Stimulated activated CD4-positive, alpha-beta T cell treated with anti-CD3 and anti-CD28 coated beads, Interleukin-4, amount 100 ng/mL, for 24 hours (primary cell): ENCODE data around the gene LMX1B.

Source experiments
- DNase-seq: peaks from one replicate; pipeline ENCODE4 v3.0.0-alpha.2; 2020

LMX1B gene

DNA sequence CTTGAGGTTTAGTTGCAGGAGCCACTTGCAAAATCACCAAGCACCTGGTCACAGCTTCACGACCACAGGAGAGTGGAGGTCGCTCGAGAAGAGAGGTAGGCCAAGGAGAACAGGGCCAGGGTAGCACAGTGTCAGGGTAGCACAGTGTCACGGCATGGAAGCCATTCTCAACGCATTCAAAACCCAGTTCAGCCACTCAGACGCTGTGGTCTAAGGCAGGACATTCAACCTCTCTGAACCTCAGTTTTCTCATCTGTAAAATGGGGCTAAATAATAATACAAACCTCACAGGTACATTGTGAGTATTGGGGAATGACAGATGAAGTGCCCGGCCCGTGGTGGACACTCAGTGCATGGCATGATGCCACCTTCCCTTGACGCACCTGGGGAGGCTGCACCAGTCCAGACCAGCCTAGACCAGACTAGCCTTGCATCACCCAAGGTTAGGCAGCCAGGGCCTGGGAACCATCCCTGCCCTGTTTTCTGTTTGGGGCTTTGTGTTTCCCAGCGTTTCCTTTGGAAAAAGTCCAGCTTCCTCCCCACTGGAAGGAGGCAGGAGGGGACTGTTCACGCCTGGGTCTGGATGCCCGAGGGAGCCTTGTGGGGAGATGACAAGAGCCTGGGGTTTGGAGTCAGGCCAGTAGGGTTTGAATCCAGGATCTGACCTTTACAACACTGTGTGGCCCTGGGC lies 7.8 kb upstream of the LMX1B start:
- DNase-seq = no peak

DNA sequence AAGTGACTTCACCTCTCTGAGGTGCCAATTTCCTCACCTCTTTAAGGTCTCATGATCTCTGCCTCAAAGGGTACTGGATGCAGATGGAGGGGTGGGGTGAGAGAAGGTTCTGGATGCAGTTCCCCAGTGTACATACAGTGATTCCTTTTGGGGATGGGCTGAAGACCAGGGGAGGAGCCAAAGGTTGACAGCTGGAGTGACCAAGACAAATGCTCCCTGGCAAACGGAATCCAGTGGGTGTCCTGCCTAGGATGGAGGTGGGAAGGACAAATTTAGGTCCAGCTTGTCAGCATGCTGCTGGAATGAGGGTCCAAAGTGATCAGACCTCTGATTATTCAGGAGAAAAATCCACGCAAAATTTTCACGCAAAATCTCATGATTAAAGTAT lies 7.3 kb upstream of the LMX1B start:
- no peak for DNase-seq

DNA sequence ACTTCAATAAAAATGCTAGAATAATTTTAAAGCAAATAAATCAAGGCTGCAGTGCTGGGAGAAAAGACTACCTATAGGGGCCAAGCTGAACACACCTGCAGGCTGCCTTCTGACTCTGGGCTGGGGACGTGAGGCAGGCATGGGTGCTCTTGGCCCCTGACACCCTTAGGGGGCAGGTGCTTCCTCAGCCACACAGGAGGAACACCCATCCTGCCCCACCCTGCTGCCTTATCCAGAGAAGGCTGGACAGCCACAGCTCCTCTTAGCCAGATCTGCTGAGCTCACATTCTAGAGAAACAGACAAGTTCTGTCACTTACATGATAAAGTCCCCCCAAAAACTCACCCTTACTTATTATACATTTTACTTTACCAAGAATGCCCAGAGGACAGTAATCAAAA lies 6.6 kb upstream of the LMX1B start:
- DNase-seq = no peak

DNA sequence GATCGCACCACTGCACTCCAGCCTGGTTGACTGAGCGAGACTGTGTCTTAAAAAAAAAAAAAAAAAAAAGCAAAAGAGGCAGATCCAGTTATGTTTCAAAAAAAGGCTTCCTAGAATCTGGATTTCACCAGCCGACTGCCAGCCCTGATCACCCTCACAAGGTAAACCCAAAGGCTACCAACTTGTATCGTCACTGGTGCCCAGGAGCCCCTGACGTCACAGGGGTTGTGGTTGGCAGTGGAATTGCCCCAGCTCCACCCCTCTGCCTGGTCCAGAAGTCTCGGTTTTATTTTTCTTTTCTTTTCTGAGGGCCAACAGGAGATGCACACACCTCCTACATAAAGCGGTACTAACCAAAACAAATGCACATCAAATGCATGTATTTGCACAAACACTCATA lies 6.0 kb upstream of the LMX1B start:
- DNase-seq = no peak

DNA sequence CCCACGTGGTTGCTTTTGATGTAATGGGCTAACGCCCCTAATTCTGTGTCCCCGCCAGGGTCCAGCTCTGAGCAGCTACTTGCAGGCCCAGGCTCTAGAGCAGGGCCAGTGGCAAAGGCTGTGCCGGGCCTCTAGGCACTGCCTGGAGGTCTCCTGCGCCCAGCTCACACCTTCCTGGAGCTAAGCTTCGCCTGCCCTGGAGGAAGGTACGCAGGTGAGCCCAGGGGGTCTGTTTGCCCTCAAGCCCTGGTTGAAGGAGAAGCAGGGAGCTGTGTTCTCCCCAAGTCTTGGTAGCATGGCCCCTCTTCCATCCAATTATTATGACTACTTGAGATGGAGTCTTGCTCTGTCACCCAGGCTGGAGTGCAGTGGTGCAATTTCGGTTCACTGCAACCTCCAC lies 5.2 kb upstream of the LMX1B start:
- DNase-seq = no peak

DNA sequence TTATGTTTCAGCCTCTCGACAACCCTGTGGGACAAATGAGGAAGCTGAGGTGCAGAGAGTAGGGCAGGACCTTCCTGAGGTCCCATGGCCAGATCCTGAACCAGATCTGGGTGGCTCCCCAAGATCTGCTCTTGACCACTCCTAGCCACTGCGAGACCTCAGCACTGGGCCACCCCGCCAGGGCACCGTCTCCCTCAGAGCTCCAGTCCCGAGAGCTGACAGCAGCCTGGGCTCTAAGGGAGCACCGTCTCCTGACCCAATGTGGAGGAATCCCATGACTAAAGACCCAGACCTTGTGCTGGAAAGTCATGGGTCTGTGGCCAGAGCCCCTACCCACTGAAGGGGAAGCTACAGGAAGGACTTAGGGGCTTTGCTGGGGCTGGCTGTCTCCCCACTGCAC lies 4.5 kb upstream of the LMX1B start:
- DNase-seq = no peak

DNA sequence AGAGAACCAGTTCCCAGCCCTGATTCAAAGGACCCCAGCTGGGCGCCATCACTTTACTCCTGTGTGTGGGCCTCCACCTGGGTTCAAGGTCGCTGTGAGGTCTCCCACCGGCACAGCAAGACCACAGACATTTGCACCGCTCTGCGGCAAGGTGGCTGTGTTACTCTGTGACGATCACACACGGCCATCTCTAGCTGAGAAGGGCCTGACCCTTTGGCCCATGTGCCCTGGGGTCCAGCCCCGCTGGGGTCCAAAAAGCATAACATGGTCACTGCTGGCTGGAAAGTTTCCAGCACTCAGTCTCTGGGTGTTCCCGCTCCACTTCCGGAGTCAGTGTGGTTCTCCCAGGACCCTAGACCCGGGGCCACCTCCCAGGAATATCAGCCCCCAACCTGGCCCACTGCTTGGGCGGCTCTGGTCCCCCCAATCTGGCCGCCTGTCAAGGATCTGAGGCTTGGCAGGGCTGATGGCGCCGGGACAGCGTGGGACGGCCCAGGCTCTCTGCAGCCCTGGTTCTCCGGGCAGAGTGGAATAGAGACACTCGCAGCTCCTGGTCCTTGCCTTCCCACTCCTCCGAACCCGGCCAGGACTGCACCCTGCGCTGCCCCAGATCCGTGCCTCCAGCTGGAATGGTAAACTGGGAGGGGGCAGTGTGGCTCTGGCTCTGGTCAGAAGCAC lies 3.9 kb upstream of the LMX1B start:
- DNase-seq = no peak

DNA sequence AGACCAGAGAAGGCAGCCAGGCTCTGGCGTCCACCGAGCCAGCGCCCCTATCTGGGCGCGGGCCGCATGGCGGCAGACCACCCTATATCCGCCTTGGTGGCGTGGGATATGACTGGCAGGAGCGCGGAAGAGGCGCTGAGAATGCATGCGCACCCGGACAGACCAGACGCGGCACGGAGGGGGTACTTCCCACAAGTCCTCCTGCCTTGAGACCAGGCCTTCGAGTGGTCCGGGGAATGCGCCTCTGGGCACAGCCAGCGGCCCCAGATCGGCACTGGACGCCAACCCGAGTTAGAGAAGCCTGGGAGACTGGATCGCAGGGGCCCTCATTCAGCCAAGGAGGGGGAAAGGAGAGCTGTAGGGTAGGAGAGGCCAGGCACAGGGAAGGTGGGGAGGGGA lies 2.5 kb upstream of the LMX1B start:
- no peak for DNase-seq

DNA sequence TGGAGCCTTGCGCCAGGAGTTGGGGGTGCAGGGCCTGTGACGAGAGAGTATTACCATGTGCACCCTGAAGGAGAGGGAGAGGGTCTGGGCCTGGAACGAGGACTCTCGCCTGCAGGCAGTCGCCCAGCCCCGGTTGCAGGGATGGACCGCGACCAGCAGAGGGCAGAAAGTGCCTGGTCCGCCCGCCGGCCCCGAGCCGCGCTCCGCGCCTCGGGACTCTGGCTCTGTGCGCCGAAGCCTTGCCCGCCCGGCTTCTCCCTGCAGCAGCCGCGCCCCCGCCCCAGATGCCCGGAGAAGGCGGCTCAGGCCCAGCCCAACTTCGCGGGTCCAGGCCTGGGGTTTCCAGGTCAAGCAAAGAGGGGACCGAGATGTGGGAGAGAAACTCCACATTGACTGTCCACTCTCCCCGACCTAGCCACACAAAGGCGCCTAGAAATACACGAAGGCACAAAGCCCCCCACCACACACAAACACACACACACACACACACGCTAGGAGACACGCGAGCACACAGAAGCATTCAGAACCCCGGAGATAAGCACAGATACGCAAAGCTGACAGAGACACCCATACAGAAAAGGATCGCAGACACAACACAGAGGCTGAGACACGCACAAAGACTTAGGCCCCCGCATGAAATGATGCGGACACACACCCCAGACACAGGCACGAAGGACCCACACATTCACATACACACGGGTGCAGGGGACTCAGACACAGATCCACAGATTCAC lies 2.0 kb upstream of the LMX1B start:
- peak; percentile 78 for DNase-seq

DNA sequence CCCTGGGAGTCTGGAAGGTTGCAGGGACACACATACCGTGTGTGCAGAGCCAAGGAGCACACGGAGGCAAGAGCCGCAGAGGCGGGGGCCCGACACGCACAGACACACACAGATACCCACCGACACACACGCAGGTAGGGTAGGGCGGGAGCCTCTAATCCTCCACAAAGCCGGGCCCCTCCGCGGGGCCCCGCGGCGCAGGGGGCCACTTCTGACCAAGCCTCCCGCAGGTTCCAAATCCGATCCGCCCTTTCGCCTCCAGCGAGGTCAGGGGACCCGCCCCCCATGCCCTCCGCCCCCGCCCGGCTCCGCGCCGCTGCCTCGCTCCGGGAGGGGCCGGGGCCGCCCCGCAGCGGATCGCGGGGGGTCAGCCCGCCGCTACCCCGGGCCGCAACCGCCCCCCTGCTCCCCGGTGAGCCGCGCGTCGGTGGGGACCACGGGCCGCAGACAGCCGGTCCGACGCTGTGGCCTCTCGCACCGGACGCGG lies 1.4 kb upstream of the LMX1B start:
- no peak for DNase-seq

DNA sequence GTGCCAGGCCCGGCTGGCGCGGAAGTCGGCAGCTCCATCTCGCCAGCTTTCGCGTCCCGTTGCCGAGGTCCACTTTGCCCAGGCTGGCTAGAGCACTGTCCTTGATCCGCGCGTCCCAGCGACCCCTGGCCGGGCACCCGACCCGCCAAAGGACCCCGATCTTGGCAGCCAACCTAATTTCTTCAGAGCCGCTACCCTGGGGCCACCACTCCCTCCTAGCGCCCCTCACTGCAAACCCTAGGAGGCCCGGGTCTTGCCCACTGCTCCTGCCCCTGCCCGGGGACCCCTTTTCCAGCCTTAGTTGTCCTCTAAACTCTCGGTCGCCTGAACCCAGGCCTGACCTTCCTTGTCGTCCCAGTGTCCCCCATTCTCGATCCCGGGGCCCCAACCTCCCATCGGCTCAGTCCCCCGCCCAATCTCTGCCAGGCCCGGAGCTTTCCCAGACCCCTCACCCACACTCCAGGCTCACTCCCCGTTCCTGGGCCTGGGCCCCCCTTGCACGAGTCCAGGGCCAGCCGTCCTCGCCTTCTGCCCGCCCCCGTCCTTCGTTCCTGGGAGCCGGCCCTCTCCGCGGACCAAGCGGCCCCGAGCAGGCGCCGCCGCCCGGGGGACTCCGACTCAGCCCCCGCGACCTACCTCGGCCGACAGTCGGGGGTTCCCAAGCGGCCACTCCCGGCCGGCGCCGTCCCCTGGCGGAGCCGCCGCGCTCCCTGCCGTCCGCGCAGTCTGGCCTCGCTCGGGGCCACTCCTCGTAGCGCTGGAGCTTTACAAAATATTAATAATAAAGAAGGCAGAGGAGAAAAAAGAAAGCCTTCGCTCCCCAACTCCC lies 701 bp upstream of the LMX1B start:
- DNase-seq = no peak

DNA sequence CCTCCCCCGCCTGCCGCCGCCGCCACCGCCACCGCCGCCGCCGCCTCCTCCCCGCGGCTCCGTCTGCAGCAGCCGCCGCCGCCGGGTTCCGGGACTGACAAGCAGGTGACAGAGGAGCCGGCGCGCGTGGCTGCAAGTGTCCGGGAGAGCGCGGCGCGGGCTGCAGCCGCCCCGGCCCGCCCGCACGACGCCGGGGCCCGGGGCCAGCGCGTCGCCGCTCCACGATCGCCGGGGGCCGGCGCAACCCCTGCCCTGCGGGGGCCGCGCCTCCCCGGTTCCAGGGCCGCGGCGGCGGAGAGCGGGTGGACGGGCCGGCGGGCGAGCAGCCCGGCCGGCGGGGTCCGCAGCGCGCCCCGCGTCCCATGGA lies 343 bp downstream of the LMX1B start:
- DNase-seq = no peak

DNA sequence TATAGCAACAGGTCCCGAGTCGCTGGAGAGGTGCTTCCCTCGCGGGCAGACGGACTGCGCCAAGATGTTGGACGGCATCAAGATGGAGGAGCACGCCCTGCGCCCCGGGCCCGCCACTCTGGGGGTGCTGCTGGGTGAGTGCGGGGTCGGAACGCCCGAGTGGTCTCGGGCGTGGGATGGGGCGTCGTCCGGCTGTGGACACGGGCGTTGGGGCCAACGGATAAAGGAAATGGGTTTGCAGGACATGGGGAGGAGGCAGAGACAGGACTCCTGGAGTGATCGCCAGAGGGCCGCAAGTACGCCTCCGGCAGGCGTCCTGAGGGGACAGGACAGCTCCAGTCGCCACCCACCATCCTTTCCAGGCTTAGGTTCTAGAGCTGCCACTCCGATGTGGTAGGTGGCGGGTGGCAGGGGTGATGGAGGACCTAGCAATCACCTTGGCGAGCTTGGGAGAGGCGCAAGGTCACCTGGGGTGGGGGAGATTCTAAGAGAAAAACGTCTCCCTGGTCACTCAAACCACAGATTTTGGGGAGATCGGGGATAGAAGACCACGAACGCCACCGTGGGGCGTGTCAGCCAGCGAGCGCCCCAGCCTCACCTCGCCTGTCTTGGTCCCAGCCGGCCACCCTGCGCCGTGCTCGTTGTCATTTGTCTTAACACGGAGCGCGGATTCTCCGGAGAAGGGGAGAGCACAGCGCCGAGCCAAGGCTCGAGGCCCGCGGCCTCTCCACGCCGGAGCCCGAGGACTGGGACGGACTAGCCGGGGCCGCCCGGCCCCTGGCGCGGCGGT lies 922 bp downstream of the LMX1B start:
- no peak for DNase-seq

DNA sequence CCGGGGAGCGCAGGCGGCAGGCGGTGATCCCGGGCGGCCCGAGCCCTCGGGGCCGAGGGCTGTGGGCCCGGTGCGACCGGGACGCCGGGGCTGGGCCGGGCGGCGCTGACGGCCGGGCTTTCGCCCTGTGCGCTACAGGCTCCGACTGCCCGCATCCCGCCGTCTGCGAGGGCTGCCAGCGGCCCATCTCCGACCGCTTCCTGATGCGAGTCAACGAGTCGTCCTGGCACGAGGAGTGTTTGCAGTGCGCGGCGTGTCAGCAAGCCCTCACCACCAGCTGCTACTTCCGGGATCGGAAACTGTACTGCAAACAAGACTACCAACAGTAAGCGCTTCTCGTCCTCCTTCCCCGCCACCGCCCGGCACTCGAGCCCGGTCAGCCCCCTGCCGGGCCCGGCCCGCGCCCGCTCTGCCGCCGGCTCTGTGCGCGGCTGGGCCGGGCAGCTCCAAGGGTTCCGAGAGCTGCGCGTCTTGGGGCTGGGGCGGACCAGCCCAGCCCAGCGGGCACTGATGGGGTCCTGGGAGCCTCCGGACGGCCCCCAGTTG lies 1.6 kb downstream of the LMX1B start:
- DNase-seq = peak; percentile 25

DNA sequence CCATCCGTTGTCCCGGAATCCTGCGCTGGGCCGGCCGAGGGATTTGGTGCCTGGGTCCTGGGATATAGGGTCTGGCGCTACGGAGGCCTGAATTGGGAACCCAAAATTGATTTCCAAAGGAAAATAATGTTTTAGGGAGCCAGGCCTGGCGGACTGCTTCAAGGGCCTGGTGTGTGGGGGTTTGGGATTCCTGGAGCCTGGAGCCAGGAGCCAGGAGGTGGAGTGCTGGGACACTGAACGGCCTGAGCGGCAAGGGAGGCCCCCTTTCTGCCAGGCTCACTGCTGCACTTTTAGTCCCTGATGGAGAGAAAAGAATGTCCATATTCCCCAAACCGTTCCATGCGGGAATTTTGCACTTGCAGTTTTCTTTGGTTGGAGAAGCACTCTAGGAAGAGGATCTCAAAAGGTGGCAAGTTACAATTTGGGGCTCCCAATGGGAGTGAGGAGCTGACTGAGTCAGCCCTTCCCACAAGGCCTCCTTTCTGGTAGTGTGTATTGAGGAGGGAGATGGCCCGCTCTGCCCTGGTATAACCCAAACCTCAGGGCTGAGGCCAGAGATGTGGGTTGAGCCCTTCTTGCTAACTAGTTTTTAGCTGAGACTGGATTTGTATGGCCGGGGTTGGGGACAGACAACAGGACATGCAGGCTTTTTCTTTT lies 2.2 kb downstream of the LMX1B start:
- DNase-seq = no peak

DNA sequence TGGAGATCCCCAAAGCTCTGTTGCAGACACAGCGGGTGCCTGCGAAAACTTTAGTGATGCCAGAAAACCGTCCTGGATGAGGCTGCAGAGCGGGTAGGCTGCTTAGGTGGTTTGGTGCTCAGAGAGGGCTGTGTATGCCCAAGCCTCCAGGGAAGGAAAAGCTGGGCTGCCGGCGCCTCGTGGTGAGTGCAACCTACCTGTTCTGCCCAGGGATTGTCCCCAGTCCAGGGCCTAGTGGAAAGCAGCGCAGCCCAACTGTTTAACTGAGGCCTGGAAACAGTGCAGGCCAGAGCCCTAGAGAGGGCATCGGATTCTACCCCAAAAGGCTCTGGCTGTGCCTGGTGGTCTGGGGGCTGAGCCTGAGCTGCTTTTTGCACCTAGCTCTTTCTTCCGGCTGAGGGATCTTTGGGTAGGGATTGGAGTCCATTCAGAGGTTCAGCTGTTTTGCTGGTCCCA lies 2.8 kb downstream of the LMX1B start:
- DNase-seq = no peak

DNA sequence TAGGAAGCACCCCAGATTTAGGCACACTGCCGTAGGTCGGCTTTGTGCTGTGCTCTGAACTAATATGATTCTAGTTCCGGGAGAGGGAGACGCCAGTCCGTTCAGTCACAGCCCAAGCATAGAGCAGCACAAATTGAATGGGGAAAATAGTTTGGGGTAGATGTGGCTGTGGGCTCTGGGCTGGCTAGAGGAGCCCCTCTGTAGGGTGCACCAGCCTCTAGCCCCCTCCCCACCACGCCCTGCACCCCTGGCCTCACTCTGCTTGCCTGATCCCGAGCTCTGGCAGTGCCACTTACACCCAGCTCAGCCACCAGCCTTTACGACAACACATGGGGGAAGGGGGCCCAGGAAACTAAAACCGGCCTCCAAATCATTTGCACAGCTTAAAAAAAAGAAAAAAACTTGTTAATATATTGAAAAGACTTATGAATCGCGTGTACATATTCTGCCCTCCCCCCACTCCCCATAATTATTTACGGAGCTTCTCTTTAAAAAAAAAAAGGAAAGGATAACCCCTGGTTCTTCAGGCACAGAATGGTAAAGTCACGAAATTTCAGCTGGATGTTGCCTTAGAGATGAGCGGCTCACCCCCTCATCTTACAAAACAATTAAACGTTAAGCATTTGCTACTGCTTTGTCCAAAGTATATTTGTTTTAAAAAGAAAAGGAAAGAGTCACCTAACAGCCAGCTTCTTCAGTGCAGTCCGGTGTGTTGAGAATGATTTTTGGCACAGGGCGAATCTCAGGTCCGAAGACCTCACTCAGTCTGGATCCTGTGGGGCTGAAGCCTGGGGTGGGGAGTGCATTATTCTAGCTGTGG lies 3.5 kb downstream of the LMX1B start:
- DNase-seq = no peak

DNA sequence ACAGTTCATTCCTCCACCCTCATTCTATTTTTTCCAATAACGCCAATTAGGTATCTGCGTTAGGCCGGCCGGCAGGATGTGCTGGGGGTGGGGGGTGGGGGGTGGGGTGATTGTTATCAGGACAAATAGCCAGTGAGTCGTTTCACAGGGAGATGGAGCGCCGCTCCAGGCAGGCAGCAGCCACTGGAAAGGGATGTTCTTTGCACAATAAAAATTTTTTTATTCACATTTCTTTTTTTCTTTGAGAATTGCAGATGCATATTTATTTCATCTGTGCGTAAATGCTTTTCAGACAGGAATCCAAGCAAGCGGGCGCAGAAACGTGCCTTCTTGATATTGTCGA lies 4.1 kb downstream of the LMX1B start:
- no peak for DNase-seq

DNA sequence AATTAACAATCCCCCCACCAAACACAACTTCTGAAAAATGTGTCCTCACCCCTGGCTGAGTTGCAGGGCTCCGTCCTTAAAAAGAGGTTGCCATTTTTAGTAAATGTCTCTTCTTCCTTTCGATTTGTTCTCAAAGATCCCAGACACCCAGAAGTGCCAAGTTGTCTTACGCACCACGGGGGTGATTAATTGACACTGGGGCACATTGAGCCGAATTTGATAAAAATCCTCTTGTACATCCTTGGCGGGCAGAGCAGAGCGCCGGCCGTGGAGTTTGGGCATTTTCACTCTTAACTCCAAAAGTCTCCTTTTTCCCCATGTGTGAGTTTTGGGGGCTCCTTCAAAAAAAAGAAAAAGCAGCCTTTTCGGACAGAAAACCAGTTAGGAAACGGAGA lies 4.5 kb downstream of the LMX1B start:
- no peak for DNase-seq

DNA sequence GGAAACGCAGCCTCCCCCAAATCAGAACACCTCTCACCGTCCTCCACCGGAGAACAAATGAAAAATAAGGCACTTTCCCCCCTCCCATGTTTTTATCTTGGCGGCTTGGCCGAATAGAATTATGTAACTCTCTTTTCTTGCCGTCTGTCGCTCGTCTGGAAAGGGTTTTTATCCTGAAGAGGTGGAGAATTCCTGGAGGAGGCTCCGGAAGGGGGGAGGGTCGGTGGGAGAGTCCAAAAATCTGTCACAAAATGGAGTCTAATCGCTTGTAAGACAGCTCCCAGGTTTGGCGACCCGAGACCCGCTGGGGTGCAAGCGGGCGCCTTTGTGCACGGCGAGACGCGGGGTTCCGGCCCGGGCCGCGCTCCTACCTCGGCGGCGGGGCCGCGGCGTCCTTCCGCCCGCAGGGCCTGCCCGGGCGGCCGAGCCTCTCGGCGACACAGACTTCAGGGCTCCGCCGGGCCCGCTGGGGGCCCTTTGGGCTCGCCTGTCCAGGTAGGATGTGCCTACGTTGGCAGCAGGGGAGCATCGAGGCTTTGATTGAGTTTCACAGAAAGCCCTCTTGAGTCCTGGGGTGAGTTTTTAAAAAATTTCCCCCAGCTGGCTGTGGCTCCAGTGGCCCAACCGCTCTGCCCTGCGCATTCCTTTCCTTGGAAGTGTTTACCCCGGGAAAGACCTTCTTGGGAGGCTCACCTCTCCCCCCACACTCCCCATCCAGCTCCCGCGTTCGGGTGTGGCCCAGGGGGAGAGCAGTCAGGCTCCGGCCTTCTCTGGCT lies 5.0 kb downstream of the LMX1B start:
- DNase-seq = no peak
